Measurements from ENCODE around the gene MBTPS2. TPM values are rescaled to one million over a fixed set of nuclear protein-coding genes. Genes with fewer than 3 reads are reported as not detected.

The MBTPS2 gene
- total and polyA plus RNA-seq, 9 of the 15 experiments (the other 6 are each of a cell fraction or from before 2014, with no cell fraction given): 2.3 to 18.7 (median 4.0) TPM

GRCh38 chrX:21912989-21913388 is 73.6 kb downstream of the MBTPS2 start:
- FAIRE-seq (no peak), DNase-seq (ENCODE audit: extremely low read depth in 1 of 4, low spot score in 3 of 4) (no peak), ATAC-seq (no peak)
- Histone ChIP-seq H3K4me1 (replicated peaks in 1 of 2; ENCODE audit: control insufficient read depth in 2 of 2, insufficient read depth in 2 of 2, low read length in 2 of 2) (no peaks in the 10 kb centered on the region), H3K27ac (ENCODE audit: extremely low read depth, low read depth, low read length) (no peak overlapping the region), H3K9me3 (replicated peaks; ENCODE audit: control insufficient read depth, insufficient read depth, low read depth, low read length) (no peaks in the 10 kb centered on the region), H3K4me2 (ENCODE audit: insufficient read depth, low read length) (no peak overlapping the region), H3K4me3 (no peak overlapping the region), H3K27me3 (ENCODE audit: control insufficient read depth in 2 of 2, insufficient read depth in 2 of 2, low read length in 2 of 2) (no peaks in the 10 kb centered on the region), H3K36me3 (ENCODE audit: control insufficient read depth, insufficient read depth, low read length) (no peaks in the 10 kb centered on the region), H2AFZ (ENCODE audit: low read depth, low read length) (no peak overlapping the region), H3K9me1 (ENCODE audit: control insufficient read depth, insufficient read depth, low read length) (no peaks in the 10 kb centered on the region), H4K20me1 (replicated peaks; ENCODE audit: control insufficient read depth, insufficient read depth, low read length) (no peaks in the 10 kb centered on the region), H3K79me2 (ENCODE audit: control insufficient read depth, insufficient read depth, low read length) (no peaks in the 10 kb centered on the region), H3K9ac (ENCODE audit: insufficient read depth in 1 of 2, low read depth in 2 of 2, low read length in 2 of 2) (no peak overlapping the region)
- 23% methylated on average over 4 of the region's 4 CpGs for WGBS (ENCODE audit: insufficient coverage, low coverage, missing lambda C conversion rate)
- intact Hi-C loops (cut with micrococcal nuclease) (no loop called here), in situ Hi-C loops (cut with MboI) (no loop called here)
- ChIA-PET CTCF (ENCODE audit: low intra/inter-chr PET ratio) (no interaction called here), POLR2A (no interaction called here)
- TF ChIP-seq ZNF280A (IDR thresholded peaks at IDR 0.05; ENCODE audit: low read depth, partially characterized antibody) (no peak), CBX2 (IDR thresholded peaks at IDR 0.05; ENCODE audit: insufficient read depth, low read length, poor library complexity, severe bottlenecking) (no peak), NFYB (IDR thresholded peaks at IDR 0.05; ENCODE audit: extremely low read depth, insufficient read length) (no peak), ZNF445 (CRISPR knock-in tag; IDR thresholded peaks at IDR 0.05; ENCODE audit: low read depth) (no peak), TRIM24 (IDR thresholded peaks at IDR 0.05) (no peak), NONO (IDR thresholded peaks at IDR 0.05; ENCODE audit: low read depth in 2 of 2, low read length in 1 of 2) (no peak), FOXJ2 (tag; IDR thresholded peaks at IDR 0.05) (no peak), IRF2 (CRISPR knock-in tag; IDR thresholded peaks at IDR 0.05) (no peak), TCFL5 (CRISPR knock-in tag; conservative IDR thresholded peaks at IDR 0.05) (no peak), ZNF143 (CRISPR knock-in tag; IDR thresholded peaks at IDR 0.05) (no peak)
- BruUV-seq (replicated peaks): no TSS peak

Data from K562 (cell line).